ENCODE measurements around the gene HDAC4.

- TF ChIP-seq, protein P1, sequence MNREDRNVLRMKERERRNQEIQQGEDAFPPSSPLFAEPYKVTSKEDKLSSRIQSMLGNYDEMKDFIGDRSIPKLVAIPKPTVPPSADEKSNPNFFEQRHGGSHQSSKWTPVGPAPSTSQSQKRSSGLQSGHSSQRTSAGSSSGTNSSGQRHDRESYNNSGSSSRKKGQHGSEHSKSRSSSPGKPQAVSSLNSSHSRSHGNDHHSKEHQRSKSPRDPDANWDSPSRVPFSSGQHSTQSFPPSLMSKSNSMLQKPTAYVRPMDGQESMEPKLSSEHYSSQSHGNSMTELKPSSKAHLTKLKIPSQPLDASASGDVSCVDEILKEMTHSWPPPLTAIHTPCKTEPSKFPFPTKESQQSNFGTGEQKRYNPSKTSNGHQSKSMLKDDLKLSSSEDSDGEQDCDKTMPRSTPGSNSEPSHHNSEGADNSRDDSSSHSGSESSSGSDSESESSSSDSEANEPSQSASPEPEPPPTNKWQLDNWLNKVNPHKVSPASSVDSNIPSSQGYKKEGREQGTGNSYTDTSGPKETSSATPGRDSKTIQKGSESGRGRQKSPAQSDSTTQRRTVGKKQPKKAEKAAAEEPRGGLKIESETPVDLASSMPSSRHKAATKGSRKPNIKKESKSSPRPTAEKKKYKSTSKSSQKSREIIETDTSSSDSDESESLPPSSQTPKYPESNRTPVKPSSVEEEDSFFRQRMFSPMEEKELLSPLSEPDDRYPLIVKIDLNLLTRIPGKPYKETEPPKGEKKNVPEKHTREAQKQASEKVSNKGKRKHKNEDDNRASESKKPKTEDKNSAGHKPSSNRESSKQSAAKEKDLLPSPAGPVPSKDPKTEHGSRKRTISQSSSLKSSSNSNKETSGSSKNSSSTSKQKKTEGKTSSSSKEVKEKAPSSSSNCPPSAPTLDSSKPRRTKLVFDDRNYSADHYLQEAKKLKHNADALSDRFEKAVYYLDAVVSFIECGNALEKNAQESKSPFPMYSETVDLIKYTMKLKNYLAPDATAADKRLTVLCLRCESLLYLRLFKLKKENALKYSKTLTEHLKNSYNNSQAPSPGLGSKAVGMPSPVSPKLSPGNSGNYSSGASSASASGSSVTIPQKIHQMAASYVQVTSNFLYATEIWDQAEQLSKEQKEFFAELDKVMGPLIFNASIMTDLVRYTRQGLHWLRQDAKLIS (CRISPR knock-in tag; IDR thresholded peaks at IDR 0.05): no peak
- TF ChIP-seq ATF1 (CRISPR knock-in tag; IDR thresholded peaks at IDR 0.05) (no peak), ATF1 (tag; IDR thresholded peaks at IDR 0.05) (no peak), FOXK2 (conservative IDR thresholded peaks at IDR 0.05 in 1 of 2, IDR thresholded peaks at IDR 0.05 in 1 of 2; ENCODE audit: low read depth in 2 of 2) (no peak), PTTG1 (tag; IDR thresholded peaks at IDR 0.05; ENCODE audit: low read depth) (no peak), RAD21 (CRISPR knock-in tag; conservative IDR thresholded peaks at IDR 0.05 in 1 of 2, IDR thresholded peaks at IDR 0.05 in 1 of 2) (no peak), RCOR1 (IDR thresholded peaks at IDR 0.05; ENCODE audit: borderline replicate concordance in 1 of 2, low read depth in 2 of 2, low read length in 2 of 2) (no peak), SP1 (CRISPR knock-in tag; IDR thresholded peaks at IDR 0.05) (no peak), DLX4 (CRISPR knock-in tag; IDR thresholded peaks at IDR 0.05) (no peak), POLR2A (conservative IDR thresholded peaks at IDR 0.05) (no peak), ZNF121 (CRISPR knock-in tag; conservative IDR thresholded peaks at IDR 0.05) (no peak), TBP (optimal IDR thresholded peaks at IDR 0.05; ENCODE audit: low read depth, low read length) (no peak), PHB2 (IDR thresholded peaks at IDR 0.05; ENCODE audit: low read depth) (no peak), RAD51 (IDR thresholded peaks at IDR 0.05; ENCODE audit: borderline replicate concordance, low read depth) (no peak), ZNF140 (CRISPR knock-in tag; IDR thresholded peaks at IDR 0.05) (no peak)
Measured at GRCh38 chr2:239084007-239084406, 316.8 kb downstream of the HDAC4 start.
